AG04450 (cell line): ENCODE measurements around the gene GTF3C1. TPM values are rescaled to one million over a fixed set of nuclear protein-coding genes. Genes with fewer than 3 reads are reported as not detected.

Source experiments
- CTCF ChIA-PET: fragments of 300-600, 350-600 bp; formaldehyde crosslinking; extraction: SDS; loops from one replicate; lab custom pipeline; 2022; ENCODE audit warnings: antibody characterized with exemption, inconsistent platforms; lab: Charles Lee
- POLR2A ChIA-PET: fragments of 350-600 bp; formaldehyde crosslinking; extraction: SDS; loops from one replicate; lab custom pipeline; 2021; ENCODE audit warnings: antibody characterized with exemption, inconsistent platforms; lab: Yijun Ruan, JAX
- DNase-seq: peaks from one replicate; pipeline ENCODE4 v3.0.0-alpha.2; 2011; ENCODE audit warnings: low read depth, low spot score
- H3K27ac ChIP-seq: one replicate; pipeline ENCODE4 v1.5.1; 2012; ENCODE audit warnings: low read depth, low read length, control low read depth
- H3K27me3 ChIP-seq: one replicate; pipeline ENCODE4 v1.6.0; 2012; ENCODE audit warnings: low read length; ENCODE audit not compliant: control insufficient read depth, insufficient read depth
- H3K4me3 ChIP-seq: 2 replicates; pipeline ENCODE4 v1.5.1; 2011; ENCODE audit warnings: mild to moderate bottlenecking, low read depth, low read length, control low read depth
- H3K9me3 ChIP-seq: 2 replicates; pipeline ENCODE4 v1.5.1; 2012; ENCODE audit warnings: low read length; ENCODE audit not compliant: control insufficient read depth, insufficient read depth
- polyA plus RNA-seq: library from polyadenylated mRNA; depleted of rRNA; stranded (reverse); fragments of >200 nt; gene quantifications from 2 replicates; pipeline ENCODE4 v1.2.3, GENCODE V29; 2011
- TF ChIP-seq, protein P1 (sequence below): IDR thresholded peaks from 2 replicates; pipeline ENCODE4 v1.5.1; 2011; ENCODE audit warnings: low read depth, low read length, control low read depth, inconsistent platforms

Gene GTF3C1
- polyA plus RNA-seq, 1 experiment = 40.2 TPM

DNA sequence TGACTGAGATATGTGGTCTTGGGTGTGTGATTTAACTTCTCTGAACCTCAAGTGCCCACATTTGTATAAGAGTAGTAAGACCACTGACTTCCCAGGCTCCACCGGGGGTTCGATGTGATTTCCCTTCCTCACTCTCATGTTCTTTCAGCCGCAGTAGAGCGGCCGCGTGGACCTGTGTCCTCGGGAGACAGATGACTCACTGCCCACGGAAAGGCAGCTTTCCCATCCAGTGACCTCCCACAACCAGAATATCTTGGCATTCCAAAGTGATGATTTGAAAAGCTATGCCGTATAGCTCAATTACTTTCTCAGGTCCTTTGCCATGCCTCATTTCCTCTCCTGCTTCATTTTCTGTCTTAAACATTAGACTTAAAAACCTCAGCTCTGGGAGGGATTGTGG lies 74.2 kb downstream of the GTF3C1 start:
- Histone ChIP-seq H3K9me3 (no peaks in the 10 kb centered on the region; the same call in 1 of the 2 replicates), H3K27ac (peak overlapping the region; percentile 90), H3K4me3 (no peak overlapping the region), H3K27me3 (no peaks in the 10 kb centered on the region)
- peak; percentile 66 for DNase-seq
- TF ChIP-seq, protein P1, sequence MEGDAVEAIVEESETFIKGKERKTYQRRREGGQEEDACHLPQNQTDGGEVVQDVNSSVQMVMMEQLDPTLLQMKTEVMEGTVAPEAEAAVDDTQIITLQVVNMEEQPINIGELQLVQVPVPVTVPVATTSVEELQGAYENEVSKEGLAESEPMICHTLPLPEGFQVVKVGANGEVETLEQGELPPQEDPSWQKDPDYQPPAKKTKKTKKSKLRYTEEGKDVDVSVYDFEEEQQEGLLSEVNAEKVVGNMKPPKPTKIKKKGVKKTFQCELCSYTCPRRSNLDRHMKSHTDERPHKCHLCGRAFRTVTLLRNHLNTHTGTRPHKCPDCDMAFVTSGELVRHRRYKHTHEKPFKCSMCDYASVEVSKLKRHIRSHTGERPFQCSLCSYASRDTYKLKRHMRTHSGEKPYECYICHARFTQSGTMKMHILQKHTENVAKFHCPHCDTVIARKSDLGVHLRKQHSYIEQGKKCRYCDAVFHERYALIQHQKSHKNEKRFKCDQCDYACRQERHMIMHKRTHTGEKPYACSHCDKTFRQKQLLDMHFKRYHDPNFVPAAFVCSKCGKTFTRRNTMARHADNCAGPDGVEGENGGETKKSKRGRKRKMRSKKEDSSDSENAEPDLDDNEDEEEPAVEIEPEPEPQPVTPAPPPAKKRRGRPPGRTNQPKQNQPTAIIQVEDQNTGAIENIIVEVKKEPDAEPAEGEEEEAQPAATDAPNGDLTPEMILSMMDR = no peak
- POLR2A ChIA-PET = no interaction called here
- CTCF ChIA-PET = interaction anchor here (0.5 kb wide), 1 partner anchor 365 kb away, joined by 3 read pairs; no protein-coding TSS in a partner anchor

DNA sequence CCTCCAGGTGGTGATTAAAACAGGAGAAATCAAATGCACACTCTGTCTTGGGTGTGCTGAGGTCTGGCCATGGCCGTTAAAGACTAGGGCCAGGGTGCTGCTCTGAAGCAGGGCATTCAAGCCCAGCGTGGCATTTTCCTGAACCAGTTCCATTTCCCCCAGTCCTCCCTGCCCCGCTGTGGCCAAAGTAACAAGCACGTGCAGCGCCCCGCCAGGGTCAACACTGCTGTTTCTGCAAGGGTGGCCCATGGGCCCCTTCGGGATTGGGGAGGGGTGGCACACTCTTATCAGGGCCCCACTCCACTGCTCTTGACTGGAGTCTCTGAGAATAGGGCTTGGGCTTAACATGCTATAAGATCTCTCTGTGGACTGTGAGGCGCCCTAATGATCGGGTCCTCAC lies 74.8 kb downstream of the GTF3C1 start:
- DNase-seq = no peak
- TF ChIP-seq, protein P1 = no peak
- H3K9me3 ChIP-seq = no peaks in the 10 kb centered on the region; the same call in 1 of the 2 replicates
- H3K4me3 ChIP-seq = no peak overlapping the region
- POLR2A ChIA-PET = no interaction called here
- H3K27me3 ChIP-seq = no peaks in the 10 kb centered on the region
- CTCF ChIA-PET = no interaction called here
- peak overlapping the region; percentile 52 for H3K27ac ChIP-seq

DNA sequence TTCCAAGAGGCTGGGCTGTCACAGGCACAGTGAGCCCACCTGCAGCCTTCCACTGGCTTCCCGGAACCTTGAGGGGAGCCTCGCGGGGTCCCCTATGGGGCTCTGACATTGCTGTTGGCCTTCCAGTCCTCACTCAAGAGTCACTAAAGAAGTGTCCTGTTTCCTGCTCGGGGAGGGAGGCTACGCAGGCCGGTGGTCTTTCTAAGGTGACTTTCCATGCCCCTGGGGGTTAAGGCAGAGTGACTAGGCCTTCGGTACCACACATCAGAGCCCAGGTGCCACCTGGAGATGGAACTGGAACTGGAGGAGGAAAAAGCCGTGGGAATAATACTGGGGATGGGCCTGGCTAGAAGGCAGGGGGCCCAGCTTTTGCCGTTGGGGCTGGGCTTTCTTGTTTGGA lies 75.7 kb downstream of the GTF3C1 start:
- Histone ChIP-seq H3K27ac (no peak overlapping the region), H3K9me3 (peaks cover 5% of the 10 kb centered on the region; the same call in 1 of the 2 replicates), H3K4me3 (no peak overlapping the region), H3K27me3 (no peaks in the 10 kb centered on the region)
- ChIA-PET CTCF (no interaction called here), POLR2A (no interaction called here)
- TF ChIP-seq, protein P1 = no peak
- DNase-seq = no peak

DNA sequence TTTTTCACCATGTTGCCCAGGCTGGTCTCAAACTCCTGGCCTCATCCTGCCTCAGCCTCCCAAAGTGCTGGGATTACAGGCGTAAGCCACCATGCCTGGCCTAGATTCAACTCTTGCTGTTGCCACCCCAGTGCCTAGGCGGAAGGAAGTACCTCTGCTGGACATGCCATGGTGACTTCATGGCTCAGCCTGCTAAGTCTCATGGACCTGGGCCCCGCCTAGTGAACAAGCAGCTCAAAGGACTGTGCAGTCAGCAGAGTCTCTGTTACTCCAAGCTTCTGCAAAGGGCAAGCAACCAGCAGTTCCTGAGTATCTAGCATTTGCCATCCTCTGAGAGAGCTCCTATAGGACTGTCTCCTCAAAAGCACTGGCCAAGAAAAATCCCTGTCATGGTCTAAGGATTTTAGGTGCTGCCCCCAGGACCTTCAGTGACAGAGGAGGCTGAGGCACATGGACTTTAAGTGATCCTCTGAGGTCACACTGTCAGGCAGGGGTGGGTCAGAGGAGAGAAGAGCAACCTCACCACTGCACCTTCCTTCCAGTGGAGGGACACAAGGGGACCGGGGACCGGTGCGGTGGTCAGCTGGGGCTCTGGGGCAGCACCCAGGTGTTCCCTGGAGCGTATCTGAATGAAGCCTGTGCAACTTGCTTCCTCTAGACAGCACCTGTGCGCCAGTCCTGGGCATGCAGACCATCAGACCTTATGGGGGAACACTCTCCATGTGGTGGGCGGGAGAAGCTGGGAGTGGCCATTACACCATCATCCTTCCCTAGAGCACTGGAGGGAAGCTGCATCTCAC lies 76.4 kb downstream of the GTF3C1 start:
- H3K27me3 ChIP-seq = no peaks in the 10 kb centered on the region
- CTCF ChIA-PET = no interaction called here

More for the DNA sequence above, 76.4 kb downstream of the GTF3C1 start:
- no peak overlapping the region for H3K27ac ChIP-seq
- H3K4me3 ChIP-seq = no peak overlapping the region
- peaks cover 12% of the 10 kb centered on the region for H3K9me3 ChIP-seq
- no peak for DNase-seq
- POLR2A ChIA-PET = no interaction called here
- TF ChIP-seq, protein P1 = no peak
